A549 (cell line): Measurements from ENCODE around the gene GAS2L2. TPM values are rescaled to one million over a fixed set of nuclear protein-coding genes. Genes with fewer than 3 reads are reported as not detected.
A peak's percentile ranks its signal among the peaks of the same experiment; 100 is the strongest.

Experiments
- ATAC-seq, 2 experiments: fragments of 200-7000 bp in 1 of 2; fragments of >200 bp in 1 of 2; cut with Nextera tagmentation in 1 of 2; cut with Tn5 transposase in 1 of 2; 3 replicates each; pipeline versions ENCODE4 v1.8.0 to v1.9.1; 2018 to 2020; ENCODE audit warnings: mild to moderate bottlenecking in 1 of 2, moderate library complexity in 1 of 2
- CTCF ChIA-PET: fragments of 300-600 bp; sonication (Branson Sonifier 250); formaldehyde crosslinking; extraction: SDS; loops from one replicate; lab custom pipeline; 2021; ENCODE audit warnings: antibody characterized with exemption, inconsistent platforms; lab: Yijun Ruan, JAX
- POLR2A ChIA-PET: fragments of 350-600 bp; formaldehyde crosslinking; extraction: SDS; loops from one replicate; lab custom pipeline; 2021; ENCODE audit warnings: antibody characterized with exemption, inconsistent platforms; lab: Yijun Ruan, JAX
- DNase-seq, 2 experiments: peaks; one replicate each; pipeline versions ENCODE4 v3.0.0 to v3.0.0-alpha.2; 2011 to 2016; ENCODE audit warnings: low read depth in 1 of 2, low spot score in 1 of 2
- FAIRE-seq: peaks from 2 replicates; lab custom pipeline; 2011; peaks lifted over from hg19 to GRCh38; lab: Jason Lieb, UNC
- H3K27ac ChIP-seq, 2 experiments: fragments of >200 bp; sonication (Bioruptor Twin); formaldehyde crosslinking; 3 replicates each; pipeline ENCODE4 v1.5.1; 2016 to 2017
- H3K4me1 ChIP-seq: fragments of >200 bp; sonication (Bioruptor Twin); formaldehyde crosslinking; 3 replicates; pipeline ENCODE4 v1.6.1; 2016
- H3K4me2 ChIP-seq: fragments of >200 bp; sonication (Bioruptor Twin); formaldehyde crosslinking; 3 replicates; pipeline ENCODE4 v1.6.1; 2016
- H3K4me3 ChIP-seq: fragments of >200 bp; sonication (Bioruptor Twin); formaldehyde crosslinking; 3 replicates; pipeline ENCODE4 v1.5.1; 2016
- H3K9me3 ChIP-seq: fragments of >200 bp; sonication (Bioruptor Twin); formaldehyde crosslinking; 3 replicates; pipeline ENCODE4 v1.6.1; 2016
- BCL3 ChIP-seq: fragments of >200 bp; sonication (Bioruptor Twin); formaldehyde crosslinking; IDR thresholded peaks from 3 replicates; pipeline ENCODE4 v1.6.1; 2016
- CBX2 ChIP-seq: fragments of 200-600 bp; sonication (generic); IDR thresholded peaks from 2 replicates; pipeline ENCODE4 v1.6.1; 2016; ENCODE audit warnings: low read depth, mild to moderate bottlenecking, borderline replicate concordance
- CBX8 ChIP-seq: fragments of 200-600 bp; sonication (generic); IDR thresholded peaks from 2 replicates; pipeline ENCODE4 v1.6.1; 2016
- CEBPB ChIP-seq, 2 experiments: fragments of >200 bp in 1 of 2; sonication (Bioruptor Twin) in 1 of 2; formaldehyde crosslinking in 1 of 2; IDR thresholded peaks; 2 replicates each; pipeline ENCODE4 v1.6.1; 2012 to 2016
- EHF ChIP-seq: fragments of 250-450 bp; sonication (Bioruptor Pico); IDR thresholded peaks from 2 replicates; pipeline ENCODE4 v1.5.0; 2020; ENCODE audit warnings: mild to moderate bottlenecking
- EHMT2 ChIP-seq: fragments of 200-600 bp; sonication (generic); IDR thresholded peaks from 2 replicates; pipeline ENCODE4 v1.6.1; 2016; ENCODE audit warnings: antibody characterized with exemption, low read depth, mild to moderate bottlenecking, moderate library complexity
- ELK1 ChIP-seq: fragments of 150-350 bp; IDR thresholded peaks from 2 replicates; pipeline ENCODE4 v1.6.1; 2014; ENCODE audit warnings: low read depth, mild to moderate bottlenecking, low read length
- FOSL2 ChIP-seq, 2 experiments: fragments of 450-650 bp in 1 of 2; fragments of >200 bp in 1 of 2; sonication (Bioruptor Twin) in 1 of 2; formaldehyde crosslinking; IDR thresholded peaks; 2 replicates each; pipeline versions ENCODE4 v1.5.0 to v1.6.1; 2016 to 2020; ENCODE audit warnings: mild to moderate bottlenecking in 1 of 2, moderate library complexity in 1 of 2
- HOXB13 ChIP-seq: fragments of 250-450 bp; sonication (Bioruptor Pico); IDR thresholded peaks from 2 replicates; pipeline ENCODE4 v1.5.0; 2020; ENCODE audit warnings: low read depth, mild to moderate bottlenecking, moderate library complexity
- HOXB5 ChIP-seq: fragments of 250-450 bp; sonication (Bioruptor Pico); IDR thresholded peaks from 2 replicates; pipeline ENCODE4 v1.5.0; 2020; ENCODE audit warnings: mild to moderate bottlenecking, moderate library complexity
- JUNB ChIP-seq: fragments of >200 bp; sonication (Bioruptor Twin); formaldehyde crosslinking; IDR thresholded peaks from 2 replicates; pipeline ENCODE4 v1.6.1; 2016
- KDM5A ChIP-seq: fragments of 200-600 bp; sonication (generic); IDR thresholded peaks from 2 replicates; pipeline ENCODE4 v1.6.1; 2016; ENCODE audit warnings: antibody characterized with exemption, mild to moderate bottlenecking
- MAX ChIP-seq: IDR thresholded peaks from 2 replicates; pipeline ENCODE4 v1.6.1; 2012
- MAZ ChIP-seq: fragments of 150-350 bp; IDR thresholded peaks from 2 replicates; pipeline ENCODE4 v1.6.1; 2014; ENCODE audit warnings: antibody characterized with exemption, low read depth, low read length, borderline replicate concordance
- PHF8 ChIP-seq: fragments of 200-600 bp; sonication (generic); IDR thresholded peaks from 2 replicates; pipeline ENCODE4 v1.6.1; 2016; ENCODE audit warnings: low read depth, mild to moderate bottlenecking, antibody characterized with exemption, moderate library complexity, borderline replicate concordance
- RCOR1 ChIP-seq: fragments of 150-350 bp; IDR thresholded peaks from 2 replicates; pipeline ENCODE4 v1.6.1; 2014; ENCODE audit warnings: antibody characterized with exemption, low read length, low read depth
- SMC3 ChIP-seq: fragments of >200 bp; sonication (Bioruptor Twin); formaldehyde crosslinking; IDR thresholded peaks from 3 replicates; pipeline ENCODE4 v1.6.1; 2018; ENCODE audit warnings: inconsistent platforms
- SREBF2 ChIP-seq: fragments of 450-650 bp; IDR thresholded peaks from 2 replicates; pipeline ENCODE4 v1.6.1; 2014; ENCODE audit warnings: mild to moderate bottlenecking, moderate library complexity
- USF2 ChIP-seq: fragments of 450-650 bp; IDR thresholded peaks from 2 replicates; pipeline ENCODE4 v1.6.1; 2014; ENCODE audit warnings: antibody characterized with exemption
- ZFP36 ChIP-seq: fragments of 450-650 bp; IDR thresholded peaks from 2 replicates; pipeline ENCODE4 v1.6.1; 2014; ENCODE audit warnings: borderline replicate concordance; ENCODE audit not compliant: partially characterized antibody
- WGBS: methylation state at CpG from one replicate; pipeline ENCODE4 v1.1.6; 2017; ENCODE audit errors: missing lambda C conversion rate; 5-methylcytosine and 5-hydroxymethylcytosine counted together
- polyA plus RNA-seq, 4 experiments: library from polyadenylated mRNA; depleted of rRNA in 3 of 4; stranded (reverse); fragments of >200 nt; fragmentation: RNase III in 1 of 4; extraction: RNeasy Plus Mini Kit Qiagen cat#74134 plus additional on column Dnase treatment in 1 of 4; gene quantifications; 2 replicates in 3 of 4; 3 replicates in 1 of 4; pipeline ENCODE4 v1.2.3, GENCODE V29; 2011 to 2017
- TF ChIP-seq, protein P1 (sequence below): fragments of >200 bp; sonication (Bioruptor Twin); formaldehyde crosslinking; IDR thresholded peaks from 2 replicates; pipeline ENCODE4 v1.6.1; 2016
- TF ChIP-seq, protein P2 (sequence below): IDR thresholded peaks from 2 replicates; pipeline ENCODE4 v1.6.1; 2012; ENCODE audit warnings: low read depth, borderline replicate concordance

Gene GAS2L2
- polyA plus RNA-seq, 2 of the 4 experiments (the other 2 are of a cell fraction) = 0.06 to 0.15 TPM

DNA sequence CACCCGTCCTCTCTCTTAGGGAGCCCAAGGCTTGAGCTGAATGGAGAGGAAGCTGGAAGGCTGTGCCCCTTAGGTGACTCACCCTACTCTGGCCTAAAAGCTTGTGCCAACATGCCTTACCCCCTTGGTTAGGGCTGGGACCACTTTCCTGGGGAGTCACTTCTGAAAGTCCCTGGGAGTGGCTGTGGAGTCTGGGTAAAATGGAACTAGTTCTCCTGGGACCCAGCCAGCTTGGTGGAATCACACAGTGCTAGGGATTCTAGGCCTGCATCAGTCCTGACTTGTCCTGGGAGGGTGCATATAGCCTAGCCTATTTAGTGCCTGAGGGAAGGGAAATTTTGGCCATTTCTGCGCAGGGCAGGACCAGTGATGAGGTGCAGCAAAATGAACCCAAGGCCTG lies 31.9 kb upstream of the GAS2L2 start:
- H3K27ac ChIP-seq = peak overlapping the region; percentile 71 to 78; a peak in 5 of 6 replicates
- DNase-seq = no peak

GRCh38 chr17:35780950-35781349 lies 27.9 kb upstream of the GAS2L2 start:
- Histone ChIP-seq H3K4me2 (no peak overlapping the region), H3K4me1 (peaks cover 41% of the 10 kb centered on the region), H3K9me3 (no peaks in the 10 kb centered on the region)
- CTCF ChIA-PET = interaction anchor here (1.7 to 43.9 kb wide), 3 partner anchors 25 to 168 kb away, joined by 7 to 2039 read pairs (median 1116); partner anchors contain the start of genes C17orf50, GAS2L2, MMP28 and TAF15
- no peak for DNase-seq
- WGBS = 85% methylated on average over 3 of the region's 3 CpGs
- FAIRE-seq = no peak
- TF ChIP-seq CEBPB (IDR thresholded peaks at IDR 0.05) (no peak), MAZ (no peak), RCOR1 (no peak), CBX2 (no peak), EHMT2 (no peak), KDM5A (no peak), BCL3 (no peak), EHF (CRISPR knock-in tag) (no peak), PHF8 (no peak), HOXB5 (no peak), SREBF2 (no peak)
- TF ChIP-seq, all 56 proteins: peak for 0
- Histone ChIP-seq H3K27ac (no peak overlapping the region), H3K4me3 (no peak overlapping the region)
- ATAC-seq = peak in 1 of 2 experiments; percentile 30; a peak in 1 of 6 replicates
- POLR2A ChIA-PET = interaction anchor here (0.5 to 1.8 kb wide), 3 partner anchors 15 to 110 kb away, joined by 3 to 8 read pairs (median 4); partner anchors contain the start of gene TAF15

More for the DNA sequence above, 31.9 kb upstream of the GAS2L2 start:
- no peak overlapping the region for H3K4me3 ChIP-seq
- WGBS = 86% methylated on average over 2 of the region's 2 CpGs
- FAIRE-seq = no peak
- CTCF ChIA-PET = interaction anchor here (1.2 to 43.9 kb wide), 3 partner anchors 21 to 172 kb away, joined by 5 to 2039 read pairs (median 1116); partner anchors contain the start of genes C17orf50, GAS2L2, MMP28 and TAF15
- TF ChIP-seq EHF (CRISPR knock-in tag) (no peak), HOXB13 (CRISPR knock-in tag) (no peak), ZFP36 (no peak), ELK1 (no peak), KDM5A (no peak), SREBF2 (no peak), JUNB (no peak), BCL3 (no peak), MAX (no peak), CEBPB (IDR thresholded peaks at IDR 0.05) (no peak), SMC3 (no peak), EHMT2 (no peak), FOSL2 (IDR thresholded peaks at IDR 0.05) (no peak), FOSL2 (CRISPR knock-in tag; IDR thresholded peaks at IDR 0.05) (no peak), USF2 (no peak), CBX8 (no peak)
- TF ChIP-seq, protein P1, sequence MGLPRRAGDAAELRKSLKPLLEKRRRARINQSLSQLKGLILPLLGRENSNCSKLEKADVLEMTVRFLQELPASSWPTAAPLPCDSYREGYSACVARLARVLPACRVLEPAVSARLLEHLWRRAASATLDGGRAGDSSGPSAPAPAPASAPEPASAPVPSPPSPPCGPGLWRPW = no peak
- TF ChIP-seq, protein P2, sequence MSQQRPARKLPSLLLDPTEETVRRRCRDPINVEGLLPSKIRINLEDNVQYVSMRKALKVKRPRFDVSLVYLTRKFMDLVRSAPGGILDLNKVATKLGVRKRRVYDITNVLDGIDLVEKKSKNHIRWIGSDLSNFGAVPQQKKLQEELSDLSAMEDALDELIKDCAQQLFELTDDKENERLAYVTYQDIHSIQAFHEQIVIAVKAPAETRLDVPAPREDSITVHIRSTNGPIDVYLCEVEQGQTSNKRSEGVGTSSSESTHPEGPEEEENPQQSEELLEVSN = no peak
- POLR2A ChIA-PET = interaction anchor here (1.8 to 1.9 kb wide), 2 partner anchors 21 to 24 kb away, joined by 5 to 12 read pairs; partner anchors contain the start of gene TAF15
- ATAC-seq = no peak
- no peaks in the 10 kb centered on the region for H3K9me3 ChIP-seq
- peaks cover 64% of the 10 kb centered on the region for H3K4me1 ChIP-seq
- H3K4me2 ChIP-seq = peak overlapping the region; percentile 64
